ENCODE measurements around the gene WDR87. TPM values are rescaled to one million over a fixed set of nuclear protein-coding genes. Genes with fewer than 3 reads are reported as not detected.

The WDR87 gene
- total RNA-seq (2014; rRNA removed; shearing (Covaris generic)) = not detected in 2 replicates

GRCh38 chr19:37905946-37906868, at the start of gene WDR87:
Gene WDR87, minus strand, starts transcription at chr19:37906594. Its CDS starts 8,355 bp downstream, at chr19:37898239.

GRCh38 chr19:37906869-37907734, 708 bp upstream of the WDR87 start, which contains the start of gene SIPA1L3:
Gene SIPA1L3, plus strand, starts transcription at chr19:37907208. Its CDS starts 174,358 bp downstream, at chr19:38081566.

Other genes with a start within 250 kb of the WDR87 start
- 1.5 and 5.9 TPM in 2 replicates for gene ZNF607, start 186.8 kb downstream of the WDR87 start, total RNA-seq (2014; rRNA removed; shearing (Covaris generic))
- 5.8 and 8.4 TPM in 2 replicates for gene ZNF573, start 127.0 kb downstream of the WDR87 start, total RNA-seq (2014; rRNA removed; shearing (Covaris generic))
- gene SIPA1L3, start 614 bp upstream of the WDR87 start, total RNA-seq (2014; rRNA removed; shearing (Covaris generic)) = 17.2 and 24.2 TPM in 2 replicates

Measured in A375 (cell line).